Vagina (tissue), 2 donors: ENCODE data around the gene HYAL2.

Experiments used
- POLR2A ChIP-seq, 2 donors: fragments of 450-650 bp; IDR thresholded peaks; one replicate each; pipeline ENCODE4 v1.6.1; 2017; ENCODE audit warnings: antibody characterized with exemption in 2 of 2, mild to moderate bottlenecking in 2 of 2, moderate library complexity in 2 of 2
- POLR2AphosphoS5 ChIP-seq, 2 donors: sonication (generic); formaldehyde crosslinking; IDR thresholded peaks; one replicate each; pipeline ENCODE4 v1.9.0; 2017; ENCODE audit warnings: antibody characterized with exemption in 2 of 2, mild to moderate bottlenecking in 2 of 2, low read depth in 1 of 2; ENCODE audit not compliant: insufficient read depth in 1 of 2
- TF ChIP-seq, protein P1 (sequence below), 3 experiments: fragments of 450-650 bp in 2 of 3; fragments of 200-600 bp in 1 of 3; sonication (generic) in 1 of 3; IDR thresholded peaks; one replicate each; pipeline ENCODE4 v1.5.1; 2017 to 2019; ENCODE audit warnings: antibody characterized with exemption in 3 of 3, mild to moderate bottlenecking in 2 of 3, moderate library complexity in 2 of 3

GRCh38 chr3:50331364-50331907, 8.9 kb upstream of the HYAL2 start:
- TF ChIP-seq, protein P1, sequence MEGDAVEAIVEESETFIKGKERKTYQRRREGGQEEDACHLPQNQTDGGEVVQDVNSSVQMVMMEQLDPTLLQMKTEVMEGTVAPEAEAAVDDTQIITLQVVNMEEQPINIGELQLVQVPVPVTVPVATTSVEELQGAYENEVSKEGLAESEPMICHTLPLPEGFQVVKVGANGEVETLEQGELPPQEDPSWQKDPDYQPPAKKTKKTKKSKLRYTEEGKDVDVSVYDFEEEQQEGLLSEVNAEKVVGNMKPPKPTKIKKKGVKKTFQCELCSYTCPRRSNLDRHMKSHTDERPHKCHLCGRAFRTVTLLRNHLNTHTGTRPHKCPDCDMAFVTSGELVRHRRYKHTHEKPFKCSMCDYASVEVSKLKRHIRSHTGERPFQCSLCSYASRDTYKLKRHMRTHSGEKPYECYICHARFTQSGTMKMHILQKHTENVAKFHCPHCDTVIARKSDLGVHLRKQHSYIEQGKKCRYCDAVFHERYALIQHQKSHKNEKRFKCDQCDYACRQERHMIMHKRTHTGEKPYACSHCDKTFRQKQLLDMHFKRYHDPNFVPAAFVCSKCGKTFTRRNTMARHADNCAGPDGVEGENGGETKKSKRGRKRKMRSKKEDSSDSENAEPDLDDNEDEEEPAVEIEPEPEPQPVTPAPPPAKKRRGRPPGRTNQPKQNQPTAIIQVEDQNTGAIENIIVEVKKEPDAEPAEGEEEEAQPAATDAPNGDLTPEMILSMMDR (IDR thresholded peaks at IDR 0.05) = no peak
- TF ChIP-seq POLR2AphosphoS5 (IDR thresholded peaks at IDR 0.05; ENCODE audit: insufficient read depth in 1 of 2, low read depth in 1 of 2) (no peak), POLR2A (IDR thresholded peaks at IDR 0.05) (no peak)
